ENCODE measurements around the gene MYO1B. TPM values are rescaled to one million over a fixed set of nuclear protein-coding genes. Genes with fewer than 3 reads are reported as not detected.

MYO1B gene
- total RNA-seq, 1 experiment from 2014 or later, result 43.2 TPM

- H3K4me3 Mint-ChIP-seq, result peak overlapping the region; percentile 83 to 85
- Histone ChIP-seq H3K56ac (ENCODE audit: insufficient read length, low read depth, low read length) (no peak overlapping the region), H2AFZ (ENCODE audit: low read length) (no peak overlapping the region), H2BK12ac (ENCODE audit: insufficient read length, low read depth, low read length) (no peak overlapping the region), H3K23me2 (ENCODE audit: insufficient read length, low read depth, low read length, poor library complexity, severe bottlenecking) (peaks cover 12% of the 10 kb centered on the region), H2BK120ac (ENCODE audit: low read depth, low read length, poor library complexity, severe bottlenecking) (no peak overlapping the region), H2BK20ac (ENCODE audit: low read depth, low read length, poor library complexity, severe bottlenecking) (no peak overlapping the region), H2BK5ac (ENCODE audit: insufficient read length, low read length) (no peak overlapping the region), H3K4me1 (ENCODE audit: insufficient read depth, low read length) (peaks cover 27% of the 10 kb centered on the region; the same call in 1 of the 2 replicates), H3K79me1 (ENCODE audit: insufficient read depth, low read depth, low read length, poor library complexity, severe bottlenecking) (peaks cover 9% of the 10 kb centered on the region), H4K20me1 (ENCODE audit: control insufficient read depth, insufficient read depth, insufficient read length) (no peaks in the 10 kb centered on the region), H3K4ac (ENCODE audit: low read depth, low read length) (no peak overlapping the region), H3T11ph (ENCODE audit: low read length) (no peak overlapping the region), H3K4me2 (ENCODE audit: insufficient read depth, insufficient read length, low read length) (peak overlapping the region; percentile 91), H3K9ac (ENCODE audit: extremely low read depth, insufficient read length, low read length) (no peak overlapping the region), H2BK15ac (ENCODE audit: low read depth, low read length) (no peak overlapping the region), H3K14ac (ENCODE audit: insufficient read depth, low read length) (no peak overlapping the region), H3K79me2 (ENCODE audit: insufficient read depth, low read length) (peaks cover 37% of the 10 kb centered on the region; the same call in 1 of the 2 replicates), H4K91ac (ENCODE audit: insufficient read length, low read depth, low read length) (no peak overlapping the region), H4K8ac (replicated peaks; ENCODE audit: insufficient read length, low read depth, low read length) (no peak overlapping the region), H3K27me3 (ENCODE audit: insufficient read depth, low read length) (no peaks in the 10 kb centered on the region), H3K27ac (ENCODE audit: insufficient read length, low read depth, low read length) (no peak overlapping the region), H3K23ac (ENCODE audit: insufficient read length, low read depth, low read length) (no peak overlapping the region), H2AK5ac (ENCODE audit: insufficient read length, low read length) (no peak overlapping the region), H4K5ac (ENCODE audit: insufficient read length, low read depth, low read length) (no peak overlapping the region), H3K18ac (ENCODE audit: insufficient read length, low read depth, low read length) (no peak overlapping the region), H3K9me3 (ENCODE audit: control insufficient read depth, low read depth, low read length) (no peaks in the 10 kb centered on the region)
- H3K4me1 Mint-ChIP-seq, result peaks cover 50 to 56% of the 10 kb centered on the region in 2 experiments
- DNase-seq, result no peak
- peaks cover 0 to 1% (median 0%) of the 10 kb centered on the region in 3 experiments; a peak in 2 of 7 replicates for H3K36me3 Mint-ChIP-seq (ENCODE audit: insufficient read depth in 1 of 3, low read depth in 3 of 3)
- H3K27ac Mint-ChIP-seq, result peak overlapping the region in 1 of 3 experiments; percentile 9; a peak in 1 of 7 replicates
- WGBS (ENCODE audit: extremely low coverage, insufficient read length, low lambda C conversion rate), result no CpG with 5 or more reads among the region's 6 CpGs
- no peaks in the 10 kb centered on the region; a peak in 1 of 5 replicates for H3K9me3 Mint-ChIP-seq
- H3K27me3 Mint-ChIP-seq (ENCODE audit: low read depth), result peaks cover 18% of the 10 kb centered on the region
- no peak for TF ChIP-seq CTCF (conservative IDR thresholded peaks at IDR 0.05)
Measured at GRCh38 chr2:191246820-191247380, 1.7 kb downstream of the MYO1B start.

Data from H9 (cell line).